Hepatocyte (in vitro differentiated cells): ENCODE data around the gene MOB3B.

Experiments used
- EZH2 ChIP-seq: fragments of 200-600 bp; sonication (generic); IDR thresholded peaks from 2 replicates; pipeline ENCODE4 v1.6.1; 2016; ENCODE audit warnings: antibody characterized with exemption, mild to moderate bottlenecking, borderline replicate concordance
- EZH2phosphoT487 ChIP-seq: fragments of 200-600 bp; sonication (generic); IDR thresholded peaks from one replicate; pipeline ENCODE4 v1.6.1; 2018; ENCODE audit warnings: antibody characterized with exemption, mild to moderate bottlenecking, low read depth, moderate library complexity; ENCODE audit not compliant: unreplicated experiment, severe bottlenecking

DNA sequence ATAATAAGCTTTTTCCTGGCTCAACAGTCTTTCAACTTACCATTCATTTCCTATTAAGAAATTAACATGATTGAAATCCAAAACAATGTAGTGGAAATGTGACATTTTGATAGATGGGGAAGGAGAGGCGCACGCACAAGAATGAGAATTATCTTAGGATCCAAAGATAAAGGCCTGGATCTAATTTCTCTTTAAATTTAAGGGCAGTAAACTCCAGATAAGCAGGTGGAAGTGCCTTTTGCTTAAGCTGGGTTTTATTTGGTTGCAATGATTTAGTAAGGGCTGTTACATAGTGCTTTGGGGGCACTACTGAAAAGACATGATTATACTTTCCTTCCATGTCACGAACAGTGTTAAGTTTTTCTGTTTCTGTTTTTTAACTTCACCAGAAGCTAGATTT is 250.0 kb downstream of the MOB3B start:
- TF ChIP-seq EZH2 (no peak), EZH2phosphoT487 (no peak)
